Measurements from ENCODE around the gene SEMA3D. TPM values are rescaled to one million over a fixed set of nuclear protein-coding genes. Genes with fewer than 3 reads are reported as not detected.

Gene SEMA3D
- total RNA-seq, 1 experiment from 2014 or later = 0.61 TPM

DNA sequence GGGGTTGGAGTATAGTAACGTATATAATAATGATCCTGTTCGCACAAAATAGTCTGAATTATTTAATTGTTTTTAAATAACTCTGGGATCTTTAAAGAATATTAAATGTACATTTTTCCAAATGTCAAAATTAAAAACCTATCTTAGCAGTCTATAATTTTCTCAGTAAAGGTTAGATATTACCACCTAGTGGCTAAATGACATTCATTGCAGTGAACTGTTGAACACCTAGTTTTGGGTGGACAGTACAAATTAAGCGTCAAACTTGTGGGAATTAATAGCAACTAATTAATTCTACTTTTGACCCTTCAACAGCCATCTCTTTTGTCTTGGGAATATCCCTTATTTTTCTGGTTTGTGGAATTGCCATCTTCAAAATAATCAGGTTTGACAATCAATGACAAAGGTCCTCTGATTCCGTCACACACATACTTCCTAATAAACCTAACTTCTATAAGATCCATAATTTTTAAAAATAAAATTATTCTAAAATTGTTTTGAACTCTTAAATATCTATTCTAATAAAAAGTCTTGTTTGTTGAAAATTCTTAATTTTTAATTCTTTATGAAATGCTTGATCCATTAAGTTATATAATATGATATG, 165.7 kb downstream of the SEMA3D start:
- no peak for DNase-seq
- no peaks in the 10 kb centered on the region for H3K4me1 Mint-ChIP-seq (ENCODE audit: low read depth, unreplicated experiment)
- no peaks in the 10 kb centered on the region for H3K36me3 Mint-ChIP-seq (ENCODE audit: insufficient read depth, unreplicated experiment)
- H3K9me3 ChIP-seq = no peaks in the 10 kb centered on the region
- TF ChIP-seq, protein P1, sequence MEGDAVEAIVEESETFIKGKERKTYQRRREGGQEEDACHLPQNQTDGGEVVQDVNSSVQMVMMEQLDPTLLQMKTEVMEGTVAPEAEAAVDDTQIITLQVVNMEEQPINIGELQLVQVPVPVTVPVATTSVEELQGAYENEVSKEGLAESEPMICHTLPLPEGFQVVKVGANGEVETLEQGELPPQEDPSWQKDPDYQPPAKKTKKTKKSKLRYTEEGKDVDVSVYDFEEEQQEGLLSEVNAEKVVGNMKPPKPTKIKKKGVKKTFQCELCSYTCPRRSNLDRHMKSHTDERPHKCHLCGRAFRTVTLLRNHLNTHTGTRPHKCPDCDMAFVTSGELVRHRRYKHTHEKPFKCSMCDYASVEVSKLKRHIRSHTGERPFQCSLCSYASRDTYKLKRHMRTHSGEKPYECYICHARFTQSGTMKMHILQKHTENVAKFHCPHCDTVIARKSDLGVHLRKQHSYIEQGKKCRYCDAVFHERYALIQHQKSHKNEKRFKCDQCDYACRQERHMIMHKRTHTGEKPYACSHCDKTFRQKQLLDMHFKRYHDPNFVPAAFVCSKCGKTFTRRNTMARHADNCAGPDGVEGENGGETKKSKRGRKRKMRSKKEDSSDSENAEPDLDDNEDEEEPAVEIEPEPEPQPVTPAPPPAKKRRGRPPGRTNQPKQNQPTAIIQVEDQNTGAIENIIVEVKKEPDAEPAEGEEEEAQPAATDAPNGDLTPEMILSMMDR (IDR thresholded peaks at IDR 0.05; ENCODE audit: insufficient read depth in 1 of 2, low read depth in 1 of 2, low read length in 1 of 2, severe bottlenecking in 1 of 2, unreplicated experiment in 1 of 2) = peak; percentile 54 to 57
- H3K9me3 Mint-ChIP-seq (ENCODE audit: unreplicated experiment) = no peaks in the 10 kb centered on the region
- no TSS peak for BruUV-seq (replicated peaks)
- ChIA-PET CTCF (no interaction called here), POLR2A (no interaction called here)
- H3K4me3 ChIP-seq (ENCODE audit: low read depth, low read length) = no peak overlapping the region
- no peaks in the 10 kb centered on the region for H3K27me3 ChIP-seq (replicated peaks; ENCODE audit: control insufficient read depth, insufficient read depth, low read length)
- peaks cover 4% of the 10 kb centered on the region for H3K27me3 Mint-ChIP-seq (ENCODE audit: insufficient read depth, unreplicated experiment)
- intact Hi-C loops (cut with micrococcal nuclease; ENCODE audit: unreplicated experiment) = loop anchor here (5.0 to 10.0 kb wide), 2 partner anchors 266 to 399 kb away; no protein-coding TSS in a partner anchor
- H3K27ac Mint-ChIP-seq (ENCODE audit: unreplicated experiment) = no peak overlapping the region
- H3K4me1 ChIP-seq = no peaks in the 10 kb centered on the region
- H3K4me3 Mint-ChIP-seq (ENCODE audit: unreplicated experiment) = no peak overlapping the region
- no peaks in the 10 kb centered on the region for H3K36me3 ChIP-seq (ENCODE audit: control insufficient read depth, insufficient read depth, low read length)

DNA sequence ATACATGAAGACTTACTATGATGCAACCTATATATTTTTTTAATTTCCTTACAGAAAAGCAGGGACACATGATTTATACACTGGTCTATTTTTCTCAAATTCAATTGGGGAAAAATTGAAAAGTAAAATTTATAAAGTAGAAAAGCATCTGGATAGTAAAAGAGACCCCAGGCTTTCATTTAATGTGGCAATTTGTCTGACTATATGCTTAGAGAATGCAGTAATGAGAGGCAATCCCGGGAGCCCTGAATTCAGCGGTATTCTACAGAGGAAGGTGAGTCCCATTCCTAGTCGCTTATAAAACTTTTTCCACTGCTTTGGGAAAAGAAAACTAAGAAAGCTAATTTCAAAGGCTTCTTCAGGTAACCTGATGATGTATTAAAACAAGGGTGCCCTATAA, 167.1 kb downstream of the SEMA3D start:
- BruUV-seq (replicated peaks) = no TSS peak
- no peaks in the 10 kb centered on the region for H3K4me1 ChIP-seq
- no peaks in the 10 kb centered on the region for H3K4me1 Mint-ChIP-seq (ENCODE audit: low read depth, unreplicated experiment)
- H3K36me3 Mint-ChIP-seq (ENCODE audit: insufficient read depth, unreplicated experiment) = no peaks in the 10 kb centered on the region
- no peaks in the 10 kb centered on the region for H3K9me3 Mint-ChIP-seq (ENCODE audit: unreplicated experiment)
- intact Hi-C loops (cut with micrococcal nuclease; ENCODE audit: unreplicated experiment) = loop anchor here (5.0 to 10.0 kb wide), 2 partner anchors 265 to 397 kb away; no protein-coding TSS in a partner anchor
- peaks cover 4% of the 10 kb centered on the region for H3K27me3 Mint-ChIP-seq (ENCODE audit: insufficient read depth, unreplicated experiment)
- no peak overlapping the region for H3K4me3 Mint-ChIP-seq (ENCODE audit: unreplicated experiment)
- TF ChIP-seq, protein P1 (IDR thresholded peaks at IDR 0.05; ENCODE audit: insufficient read depth in 1 of 2, low read depth in 1 of 2, low read length in 1 of 2, severe bottlenecking in 1 of 2, unreplicated experiment in 1 of 2) = no peak
- DNase-seq = no peak
- no peaks in the 10 kb centered on the region for H3K36me3 ChIP-seq (ENCODE audit: control insufficient read depth, insufficient read depth, low read length)
- H3K27me3 ChIP-seq (replicated peaks; ENCODE audit: control insufficient read depth, insufficient read depth, low read length) = no peaks in the 10 kb centered on the region
- H3K27ac Mint-ChIP-seq (ENCODE audit: unreplicated experiment) = no peak overlapping the region
- CTCF ChIA-PET = no interaction called here
- no peaks in the 10 kb centered on the region for H3K9me3 ChIP-seq
- POLR2A ChIA-PET = no interaction called here
- H3K4me3 ChIP-seq (ENCODE audit: low read depth, low read length) = no peak overlapping the region

DNA sequence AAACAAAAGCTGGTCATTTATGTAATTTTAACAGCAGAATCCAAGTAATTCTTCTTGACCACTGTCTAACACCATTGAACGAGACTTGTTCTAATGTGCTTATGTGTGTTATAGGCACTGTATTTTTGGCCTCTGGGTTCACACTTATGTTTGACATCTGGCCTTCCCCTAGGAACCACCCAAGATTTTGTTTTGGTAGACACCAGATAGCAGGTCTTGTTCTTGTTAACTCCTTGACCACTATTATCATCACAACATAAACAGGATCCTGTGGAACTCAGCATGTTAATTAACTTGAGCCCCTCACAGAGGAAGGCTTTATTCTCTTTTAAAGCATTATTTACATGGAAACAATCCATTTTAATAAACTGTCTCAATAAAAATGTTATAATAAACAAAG, 167.7 kb downstream of the SEMA3D start:
- H3K4me1 ChIP-seq = no peaks in the 10 kb centered on the region
- no TSS peak for BruUV-seq (replicated peaks)
- H3K36me3 ChIP-seq (ENCODE audit: control insufficient read depth, insufficient read depth, low read length) = no peaks in the 10 kb centered on the region
- H3K27me3 ChIP-seq (replicated peaks; ENCODE audit: control insufficient read depth, insufficient read depth, low read length) = no peaks in the 10 kb centered on the region
- H3K4me3 ChIP-seq (ENCODE audit: low read depth, low read length) = no peak overlapping the region
- ChIA-PET CTCF (no interaction called here), POLR2A (no interaction called here)
- TF ChIP-seq, protein P1 (IDR thresholded peaks at IDR 0.05; ENCODE audit: insufficient read depth in 1 of 2, low read depth in 1 of 2, low read length in 1 of 2, severe bottlenecking in 1 of 2, unreplicated experiment in 1 of 2) = no peak
- no peaks in the 10 kb centered on the region for H3K9me3 ChIP-seq
- Mint-ChIP-seq H3K4me3 (ENCODE audit: unreplicated experiment) (no peak overlapping the region), H3K9me3 (ENCODE audit: unreplicated experiment) (no peaks in the 10 kb centered on the region), H3K27me3 (ENCODE audit: insufficient read depth, unreplicated experiment) (peaks cover 4% of the 10 kb centered on the region), H3K27ac (ENCODE audit: unreplicated experiment) (no peak overlapping the region), H3K36me3 (ENCODE audit: insufficient read depth, unreplicated experiment) (no peaks in the 10 kb centered on the region), H3K4me1 (ENCODE audit: low read depth, unreplicated experiment) (no peaks in the 10 kb centered on the region)
- DNase-seq = no peak
- intact Hi-C loops (cut with micrococcal nuclease; ENCODE audit: unreplicated experiment) = no loop called here

Measured in Caco-2 (cell line).